WI38 (cell line): ENCODE results near the gene SLC1A1.

Source experiments
- H3K4me3 ChIP-seq: 2 replicates; pipeline ENCODE4 v1.5.1; 2011; ENCODE audit warnings: low read depth, mild to moderate bottlenecking, control low read depth, low read length
- TF ChIP-seq, protein P1 (sequence below): IDR thresholded peaks from 2 replicates; pipeline ENCODE4 v1.5.1; 2012; ENCODE audit warnings: low read depth, mild to moderate bottlenecking, control low read depth, low read length

The SLC1A1 gene

GRCh38 chr9:4489919-4490704 lies at the start of gene SLC1A1:
TSS of gene SLC1A1 (plus strand) at chr9:4490468. CDS start at chr9:4490680, 212 bp downstream.
- H3K4me3 ChIP-seq: peak within 1 kb of the TSS; percentile 62
- TF ChIP-seq, protein P1, sequence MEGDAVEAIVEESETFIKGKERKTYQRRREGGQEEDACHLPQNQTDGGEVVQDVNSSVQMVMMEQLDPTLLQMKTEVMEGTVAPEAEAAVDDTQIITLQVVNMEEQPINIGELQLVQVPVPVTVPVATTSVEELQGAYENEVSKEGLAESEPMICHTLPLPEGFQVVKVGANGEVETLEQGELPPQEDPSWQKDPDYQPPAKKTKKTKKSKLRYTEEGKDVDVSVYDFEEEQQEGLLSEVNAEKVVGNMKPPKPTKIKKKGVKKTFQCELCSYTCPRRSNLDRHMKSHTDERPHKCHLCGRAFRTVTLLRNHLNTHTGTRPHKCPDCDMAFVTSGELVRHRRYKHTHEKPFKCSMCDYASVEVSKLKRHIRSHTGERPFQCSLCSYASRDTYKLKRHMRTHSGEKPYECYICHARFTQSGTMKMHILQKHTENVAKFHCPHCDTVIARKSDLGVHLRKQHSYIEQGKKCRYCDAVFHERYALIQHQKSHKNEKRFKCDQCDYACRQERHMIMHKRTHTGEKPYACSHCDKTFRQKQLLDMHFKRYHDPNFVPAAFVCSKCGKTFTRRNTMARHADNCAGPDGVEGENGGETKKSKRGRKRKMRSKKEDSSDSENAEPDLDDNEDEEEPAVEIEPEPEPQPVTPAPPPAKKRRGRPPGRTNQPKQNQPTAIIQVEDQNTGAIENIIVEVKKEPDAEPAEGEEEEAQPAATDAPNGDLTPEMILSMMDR: no peak

DNA sequence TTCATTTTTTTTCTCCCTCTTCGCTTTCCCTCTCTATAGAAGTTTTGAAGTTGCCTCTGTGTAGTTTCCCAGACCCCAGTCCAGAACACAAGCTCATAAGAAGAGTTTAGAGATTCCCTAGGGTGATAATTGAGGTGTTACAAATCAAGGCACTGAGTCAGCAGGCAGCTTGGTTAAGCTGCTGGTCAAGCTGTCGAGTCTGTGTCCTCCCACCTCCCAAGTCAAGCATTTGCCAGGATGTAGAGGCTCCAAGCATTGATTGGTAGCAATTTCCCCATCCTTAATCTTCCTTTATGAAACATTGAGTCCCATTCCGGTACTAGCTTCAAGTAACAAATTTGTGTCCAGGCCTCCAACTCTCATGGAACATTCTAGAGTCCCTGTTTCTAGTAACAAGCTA lies 47.5 kb upstream of the SLC1A1 start:
- H3K4me3 ChIP-seq: no peak overlapping the region
- TF ChIP-seq, protein P1: no peak

DNA sequence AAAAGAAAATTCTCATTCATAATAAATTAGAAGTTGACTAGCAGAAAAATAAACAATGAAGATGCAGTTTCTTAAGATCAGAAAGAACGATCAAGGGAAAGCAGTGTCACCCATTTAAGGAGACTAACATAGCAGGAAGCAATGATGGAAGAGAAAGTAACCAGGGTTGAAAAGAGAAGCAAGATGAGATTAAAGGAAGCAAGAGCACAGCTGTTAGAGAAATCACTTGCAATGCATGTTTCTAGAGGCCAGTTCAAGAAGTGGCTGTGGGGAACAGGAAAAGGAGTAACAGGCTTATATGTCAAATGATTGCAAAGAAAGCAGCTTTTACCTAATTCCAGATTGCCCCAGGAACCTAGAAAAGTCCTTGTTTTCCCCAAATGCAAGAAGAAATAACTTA lies 46.8 kb upstream of the SLC1A1 start:
- no peak overlapping the region for H3K4me3 ChIP-seq
- TF ChIP-seq, protein P1: no peak

GRCh38 chr9:4461437-4461836 lies 28.8 kb upstream of the SLC1A1 start:
- no peak overlapping the region for H3K4me3 ChIP-seq
- TF ChIP-seq, protein P1: no peak

DNA sequence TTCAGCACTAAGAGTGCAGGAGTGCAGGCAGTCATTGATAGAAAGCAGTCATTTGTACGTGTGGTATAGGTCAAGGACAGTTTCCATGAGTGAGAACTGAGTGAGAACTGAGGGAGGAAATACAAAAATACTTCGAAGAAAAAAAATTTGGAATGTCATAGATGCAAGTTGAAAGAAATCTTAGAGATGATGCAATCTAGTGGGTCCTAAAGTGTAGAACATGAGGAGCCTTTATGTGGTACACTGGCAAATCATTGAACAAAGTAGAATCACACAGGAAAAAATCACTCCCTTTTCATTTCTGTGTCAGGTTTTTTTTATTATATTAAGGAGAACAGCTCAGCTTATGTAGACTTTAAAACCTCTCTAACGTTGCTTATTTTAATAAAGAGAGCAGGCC lies 26.4 kb upstream of the SLC1A1 start:
- H3K4me3 ChIP-seq: no peak overlapping the region
- TF ChIP-seq, protein P1: no peak

GRCh38 chr9:4464911-4465513 lies 25.3 kb upstream of the SLC1A1 start:
- TF ChIP-seq, protein P1: no peak
- no peak overlapping the region for H3K4me3 ChIP-seq

DNA sequence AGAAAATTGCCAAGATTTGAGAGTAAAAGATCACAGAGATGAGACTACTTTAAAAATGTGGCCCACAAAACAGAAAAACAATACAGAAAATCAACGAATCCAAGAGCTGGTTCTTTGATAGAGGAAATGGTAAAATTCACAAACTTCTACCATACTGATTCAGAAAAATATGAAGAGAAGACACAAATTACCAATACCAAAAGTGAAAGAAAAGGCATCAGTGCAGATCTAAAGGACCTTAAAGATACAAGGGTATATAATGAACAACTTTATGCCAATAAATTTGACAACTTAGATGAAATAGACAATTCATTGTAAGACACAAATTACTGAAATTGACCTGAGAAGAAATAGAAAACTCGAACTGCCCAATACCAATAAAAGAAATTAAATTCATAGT lies 24.4 kb upstream of the SLC1A1 start:
- H3K4me3 ChIP-seq: no peak overlapping the region
- TF ChIP-seq, protein P1: no peak
